A549 treated with dexamethasone at 1 μM for 4 hours (cell line): ENCODE measurements around the gene TACR2. TPM values are rescaled to one million over a fixed set of nuclear protein-coding genes. Genes with fewer than 3 reads are reported as not detected.

Experiments used
- total RNA-seq: library from RNA; stranded (reverse); fragments of 200-300 nt; extraction: Qiagen RNA extraction; gene quantifications from 5 replicates; pipeline ENCODE4 v1.2.3, GENCODE V29; 2022

TACR2 gene
- total RNA-seq = 0.06 to 0.21 TPM (median 0.10 TPM) in 4 of 5 replicates, not detected in the other

DNA sequence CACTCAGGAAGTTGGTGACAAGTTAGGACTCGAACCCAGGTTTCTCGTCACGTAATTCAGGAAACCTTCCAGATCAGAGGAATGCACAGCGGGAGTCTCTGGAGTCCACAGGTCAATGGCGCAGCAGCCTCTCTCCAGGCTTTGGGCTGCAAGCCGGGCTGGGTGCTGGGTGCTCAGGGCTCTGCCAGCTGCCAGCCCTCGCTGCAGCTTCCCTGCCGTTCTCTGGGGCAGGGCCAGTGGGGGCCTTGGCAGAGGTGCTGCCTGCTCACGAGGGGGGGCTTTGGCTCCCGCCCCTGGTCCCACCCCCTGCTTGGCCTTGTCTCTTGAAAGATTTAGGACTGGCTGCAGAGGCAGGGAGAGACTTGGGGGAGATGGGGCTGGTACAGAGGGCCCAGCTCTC is at the start of gene TACR2:
TACR2 (minus strand) TSS at position 224 of the 400 bp plus-strand sequence. CDS start 595 bp downstream, outside the sequence.

DNA sequence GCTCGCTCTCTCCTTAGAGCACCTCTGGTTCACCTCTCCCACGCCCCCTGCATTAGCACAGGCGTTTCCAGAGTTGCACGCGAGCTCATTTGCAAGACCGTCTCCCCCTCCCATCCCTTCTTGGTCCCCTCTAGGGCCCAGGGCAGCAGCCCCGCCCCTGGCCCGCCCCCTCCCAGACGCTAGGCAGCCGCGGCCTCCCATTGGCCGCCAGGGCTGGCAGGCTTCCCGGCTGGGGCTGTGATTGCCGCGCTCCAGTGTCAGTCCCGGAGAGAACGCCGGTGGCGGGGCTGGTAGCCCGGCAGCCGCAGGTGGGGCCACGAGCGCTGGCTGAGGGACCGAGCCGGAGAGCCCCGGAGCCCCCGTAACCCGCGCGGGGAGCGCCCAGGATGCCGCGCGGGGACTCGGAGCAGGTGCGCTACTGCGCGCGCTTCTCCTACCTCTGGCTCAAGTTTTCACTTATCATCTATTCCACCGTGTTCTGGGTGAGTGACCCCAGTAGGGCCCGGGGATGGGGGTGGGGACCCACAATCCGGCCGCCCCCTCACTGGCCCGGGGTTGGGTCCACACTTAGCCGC is 34.6 kb upstream of the TACR2 start, which contains the start of gene TSPAN15:
TSPAN15 (plus strand) TSS at position 257 of the 575 bp plus-strand sequence; CDS start at position 387, 130 bp downstream.

Other genes with a start within 250 kb of the TACR2 start
- gene SUPV3L1, start 236.7 kb downstream of the TACR2 start, total RNA-seq = 33.5 to 36.9 TPM (median 34.2 TPM) in 5 replicates
- 9.0 to 13.3 TPM (median 10.3 TPM) in 5 replicates for gene HKDC1, start 196.6 kb downstream of the TACR2 start, total RNA-seq
- 36.7 to 47.7 TPM (median 46.5 TPM) in 5 replicates for gene HK1, start 138.4 kb downstream of the TACR2 start, total RNA-seq
- gene TSPAN15, start 34.5 kb upstream of the TACR2 start, total RNA-seq = 80.7 to 104 TPM (median 99.7 TPM) in 5 replicates
- not detected in 5 replicates for gene NEUROG3, start 156.5 kb upstream of the TACR2 start, total RNA-seq
- gene FAM241B, start 213.3 kb upstream of the TACR2 start, total RNA-seq = 13.3 to 16.5 TPM (median 14.6 TPM) in 5 replicates